Measurements from ENCODE around the gene DOCK1. TPM values are rescaled to one million over a fixed set of nuclear protein-coding genes. Genes with fewer than 3 reads are reported as not detected.

DOCK1 gene
- polyA plus RNA-seq, 1 donor from 2014 or later: 2.7 TPM

GRCh38 chr10:127085957-127086356, 180.7 kb downstream of the DOCK1 start:
- H3K36me3 ChIP-seq (ENCODE audit: insufficient read depth, low read length): no peaks in the 10 kb centered on the region
- H3K9me2 ChIP-seq (ENCODE audit: insufficient read depth, low read length): no peaks in the 10 kb centered on the region
- no peaks in the 10 kb centered on the region for H3K9me3 ChIP-seq (ENCODE audit: low read length)
- H3K27me3 ChIP-seq (ENCODE audit: insufficient read depth, low read depth, low read length): no peaks in the 10 kb centered on the region
- TF ChIP-seq REST (IDR thresholded peaks at IDR 0.05; ENCODE audit: borderline replicate concordance): no peak
- TF ChIP-seq EP300 (conservative IDR thresholded peaks at IDR 0.05; ENCODE audit: poor library complexity, severe bottlenecking): no peak
- no peak for TF ChIP-seq CTCF (IDR thresholded peaks at IDR 0.05; ENCODE audit: poor library complexity, severe bottlenecking)
- TF ChIP-seq EZH2 (IDR thresholded peaks at IDR 0.05; ENCODE audit: borderline replicate concordance, insufficient read depth, low read length, poor library complexity, severe bottlenecking): no peak
- no peak for TF ChIP-seq TAF1 (IDR thresholded peaks at IDR 0.05; ENCODE audit: low read depth)
- TF ChIP-seq POLR2AphosphoS5 (IDR thresholded peaks at IDR 0.05): no peak
- no peak for TF ChIP-seq MXI1 (conservative IDR thresholded peaks at IDR 0.05; ENCODE audit: poor library complexity, severe bottlenecking)
- TF ChIP-seq SMC3 (conservative IDR thresholded peaks at IDR 0.05; ENCODE audit: poor library complexity): no peak
- TF ChIP-seq RAD21 (conservative IDR thresholded peaks at IDR 0.05): no peak
- no peaks in the 10 kb centered on the region for H3K79me2 ChIP-seq (replicated peaks; ENCODE audit: insufficient read depth, low read length)
- no peak overlapping the region for H2AFZ ChIP-seq (ENCODE audit: low read depth, low read length)
- H3K9ac ChIP-seq (ENCODE audit: low read length): no peak overlapping the region
- H3F3A ChIP-seq (ENCODE audit: insufficient read depth, low read length, poor library complexity, severe bottlenecking): no peaks in the 10 kb centered on the region
- no peak overlapping the region for H3K4me3 ChIP-seq (ENCODE audit: low read length)
- H3K4me2 ChIP-seq (ENCODE audit: low read length): no peak overlapping the region
- no peak overlapping the region for H3K27ac ChIP-seq (ENCODE audit: low read length)
- H4K20me1 ChIP-seq (ENCODE audit: insufficient read depth): no peaks in the 10 kb centered on the region

- no peak overlapping the region for H3K27ac ChIP-seq (ENCODE audit: low read length)
- H4K20me1 ChIP-seq (ENCODE audit: insufficient read depth): no peaks in the 10 kb centered on the region
- H3K9me2 ChIP-seq (ENCODE audit: insufficient read depth, low read length): no peaks in the 10 kb centered on the region
- H3K36me3 ChIP-seq (ENCODE audit: insufficient read depth, low read length): no peaks in the 10 kb centered on the region
- no peak overlapping the region for H2AFZ ChIP-seq (ENCODE audit: low read depth, low read length)
- no peaks in the 10 kb centered on the region for H3K79me2 ChIP-seq (replicated peaks; ENCODE audit: insufficient read depth, low read length)
- no peaks in the 10 kb centered on the region for H3K9me3 ChIP-seq (ENCODE audit: low read length)
- no peak overlapping the region for H3K9ac ChIP-seq (ENCODE audit: low read length)
- no peaks in the 10 kb centered on the region for H3F3A ChIP-seq (ENCODE audit: insufficient read depth, low read length, poor library complexity, severe bottlenecking)
- no peaks in the 10 kb centered on the region for H3K27me3 ChIP-seq (ENCODE audit: insufficient read depth, low read depth, low read length)
- H3K4me3 ChIP-seq (ENCODE audit: low read length): no peak overlapping the region
- no peak overlapping the region for H3K4me2 ChIP-seq (ENCODE audit: low read length)
- no peak for TF ChIP-seq POLR2AphosphoS5 (IDR thresholded peaks at IDR 0.05)
- TF ChIP-seq REST (IDR thresholded peaks at IDR 0.05; ENCODE audit: borderline replicate concordance): no peak
- TF ChIP-seq SMC3 (conservative IDR thresholded peaks at IDR 0.05; ENCODE audit: poor library complexity): no peak
- TF ChIP-seq RAD21 (conservative IDR thresholded peaks at IDR 0.05): no peak
- TF ChIP-seq MXI1 (conservative IDR thresholded peaks at IDR 0.05; ENCODE audit: poor library complexity, severe bottlenecking): no peak
- no peak for TF ChIP-seq TAF1 (IDR thresholded peaks at IDR 0.05; ENCODE audit: low read depth)
- TF ChIP-seq EP300 (conservative IDR thresholded peaks at IDR 0.05; ENCODE audit: poor library complexity, severe bottlenecking): no peak
Measured at GRCh38 chr10:127088908-127089307, 183.7 kb downstream of the DOCK1 start.

Measured in neural cell (in vitro differentiated cells).